NCI-H1694 treated with DMSO at 0.1 percent for 48 hours (cell line): ENCODE results near the gene CCR5.

Source experiments
- DNase-seq: peaks from one replicate; lab custom pipeline; 2025; lab: John Stamatoyannopoulos, UW

CCR5 gene

DNA sequence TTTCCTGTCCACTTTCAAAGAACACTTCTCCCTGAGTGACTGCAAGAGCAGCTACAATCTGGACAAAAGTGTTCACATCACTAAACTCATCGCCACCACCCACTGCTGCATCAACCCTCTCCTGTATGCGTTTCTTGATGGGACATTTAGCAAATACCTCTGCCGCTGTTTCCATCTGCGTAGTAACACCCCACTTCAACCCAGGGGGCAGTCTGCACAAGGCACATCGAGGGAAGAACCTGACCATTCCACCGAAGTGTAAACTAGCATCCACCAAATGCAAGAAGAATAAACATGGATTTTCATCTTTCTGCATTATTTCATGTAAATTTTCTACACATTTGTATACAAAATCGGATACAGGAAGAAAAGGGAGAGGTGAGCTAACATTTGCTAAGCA lies 38.1 kb downstream of the CCR5 start:
- no peak for DNase-seq

DNA sequence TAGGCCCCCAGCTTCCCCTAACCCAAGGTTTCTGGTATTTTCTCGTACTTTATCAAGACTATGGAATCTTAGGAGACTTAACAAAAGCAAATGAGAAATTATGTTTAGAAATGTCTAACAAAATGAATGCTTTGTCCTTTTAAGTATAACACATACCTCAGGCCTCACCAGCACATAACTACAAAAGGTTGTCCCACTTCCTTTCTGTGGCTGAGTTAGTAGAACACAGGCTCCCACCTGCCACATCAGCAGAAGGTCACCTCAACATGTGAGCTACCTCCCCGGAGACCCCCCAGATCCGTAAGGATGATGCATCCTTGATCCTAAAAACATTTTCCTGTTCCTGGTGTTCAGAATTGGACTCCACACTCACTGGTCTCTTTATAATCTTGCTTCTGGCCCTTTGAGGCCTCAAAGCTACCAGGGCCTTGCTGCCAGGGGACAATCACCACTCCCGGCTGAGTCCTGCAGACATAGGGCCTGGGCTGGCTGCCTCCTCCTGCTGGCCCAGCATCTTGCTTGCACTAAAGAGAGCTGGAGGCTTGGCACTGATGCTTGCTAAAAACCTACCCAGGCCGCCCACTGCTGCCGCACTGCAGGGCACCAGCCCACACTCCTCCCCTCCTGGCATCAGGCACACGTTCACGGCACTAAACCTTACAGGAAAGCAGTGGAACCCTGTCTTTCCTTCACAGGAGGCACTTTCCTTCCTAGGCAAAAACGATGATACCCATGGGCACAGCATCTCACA lies 39.2 kb downstream of the CCR5 start:
- no peak for DNase-seq

DNA sequence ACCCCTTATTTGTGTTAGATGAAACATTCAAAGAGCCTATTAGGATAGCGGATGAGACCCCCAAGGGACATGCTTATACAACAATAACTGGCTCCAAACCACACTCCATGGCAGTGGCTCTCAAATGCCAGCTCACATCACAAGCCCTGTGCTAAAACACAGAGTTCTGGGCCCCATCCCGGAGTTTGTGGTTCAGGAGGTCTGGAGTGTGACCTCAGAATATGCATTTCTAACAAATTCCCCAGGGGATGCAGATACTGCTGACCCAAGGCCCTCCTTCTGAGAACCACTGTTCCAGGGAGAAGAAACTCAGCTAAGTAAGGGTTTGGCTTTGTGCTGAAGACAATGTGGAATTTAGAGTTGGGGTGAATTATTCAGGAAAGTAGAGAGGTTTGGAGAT lies 39.9 kb downstream of the CCR5 start:
- no peak for DNase-seq

DNA sequence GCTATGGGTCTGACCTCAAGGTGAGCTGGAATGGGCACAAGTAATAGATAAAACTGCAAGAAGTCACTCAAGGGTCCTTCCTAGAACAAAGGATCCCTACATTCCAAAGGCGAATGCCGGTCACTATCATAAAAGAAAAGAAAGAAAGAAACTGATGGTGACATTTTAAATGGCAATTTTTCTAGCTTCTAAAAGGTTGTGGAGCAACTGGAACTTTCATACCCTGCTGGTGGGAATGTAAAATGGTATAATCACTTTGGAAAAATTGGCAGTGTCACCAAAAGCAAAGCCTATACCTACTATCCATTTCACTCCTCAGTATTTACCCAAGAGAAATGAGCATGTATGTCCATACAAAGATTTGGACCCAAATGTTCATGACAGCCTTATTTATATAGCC lies 40.5 kb downstream of the CCR5 start:
- DNase-seq, result no peak

DNA sequence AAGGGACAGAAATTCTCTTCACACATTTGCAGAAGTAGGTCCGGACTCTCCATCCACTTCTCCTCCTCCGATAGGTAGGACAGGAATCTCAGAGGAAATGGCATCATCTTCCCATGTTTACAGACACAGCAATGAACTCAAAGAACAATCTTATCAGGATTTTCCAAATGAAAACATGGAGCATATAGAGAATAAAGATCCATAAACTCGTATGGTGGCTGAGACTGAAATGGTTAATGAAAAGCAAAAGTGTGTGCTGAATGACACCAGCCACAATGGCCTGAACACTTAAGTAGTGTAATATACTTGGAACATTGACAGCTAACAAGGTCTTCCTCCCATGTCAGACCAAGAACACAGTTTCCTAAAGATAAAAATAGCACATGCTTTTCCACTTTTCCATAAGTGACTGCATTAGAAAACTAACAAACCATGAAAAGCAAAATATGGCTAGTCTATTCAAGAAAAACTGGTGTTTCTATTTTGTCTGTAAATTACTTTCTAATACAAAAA lies 42.1 kb downstream of the CCR5 start:
- no peak for DNase-seq

DNA sequence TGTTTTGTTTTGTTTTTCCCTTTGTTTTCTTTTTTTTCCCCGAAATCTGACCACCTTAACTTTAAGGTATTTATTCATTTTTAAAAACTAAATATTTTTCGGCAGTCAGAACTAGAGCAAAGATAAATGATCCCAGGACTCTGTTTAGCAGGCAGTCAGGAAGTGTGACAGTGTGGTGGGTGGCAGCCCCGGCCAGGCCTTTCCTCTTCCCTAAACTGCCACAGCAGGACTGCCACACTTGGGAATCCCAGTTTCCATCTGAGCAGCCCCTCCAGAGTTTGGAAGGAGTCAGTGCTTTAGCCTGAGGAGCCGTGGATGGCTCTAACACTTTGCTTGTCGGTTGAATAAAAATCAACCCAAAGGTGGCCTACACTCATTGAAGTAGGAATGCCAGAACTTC lies 43.2 kb downstream of the CCR5 start:
- no peak for DNase-seq

DNA sequence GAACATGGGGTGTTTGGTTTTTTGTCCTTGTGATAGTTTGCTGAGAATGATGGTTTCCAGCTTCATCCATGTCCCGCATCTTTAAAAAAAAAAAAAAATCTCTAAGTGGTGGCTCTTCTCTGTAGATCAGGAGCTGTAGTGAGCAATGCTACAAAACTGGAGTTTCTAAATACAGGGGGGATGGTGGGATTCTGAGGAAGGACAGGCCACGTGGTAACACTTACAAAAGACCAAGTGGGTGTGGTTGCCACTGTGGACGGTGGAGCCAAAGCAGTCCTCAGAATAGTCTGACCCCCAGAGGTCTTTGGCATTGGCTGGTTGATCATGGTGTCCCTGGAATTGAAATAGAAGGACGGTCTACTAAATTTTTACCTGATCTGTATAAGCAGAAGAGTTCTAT lies 44.0 kb downstream of the CCR5 start:
- DNase-seq, result no peak

DNA sequence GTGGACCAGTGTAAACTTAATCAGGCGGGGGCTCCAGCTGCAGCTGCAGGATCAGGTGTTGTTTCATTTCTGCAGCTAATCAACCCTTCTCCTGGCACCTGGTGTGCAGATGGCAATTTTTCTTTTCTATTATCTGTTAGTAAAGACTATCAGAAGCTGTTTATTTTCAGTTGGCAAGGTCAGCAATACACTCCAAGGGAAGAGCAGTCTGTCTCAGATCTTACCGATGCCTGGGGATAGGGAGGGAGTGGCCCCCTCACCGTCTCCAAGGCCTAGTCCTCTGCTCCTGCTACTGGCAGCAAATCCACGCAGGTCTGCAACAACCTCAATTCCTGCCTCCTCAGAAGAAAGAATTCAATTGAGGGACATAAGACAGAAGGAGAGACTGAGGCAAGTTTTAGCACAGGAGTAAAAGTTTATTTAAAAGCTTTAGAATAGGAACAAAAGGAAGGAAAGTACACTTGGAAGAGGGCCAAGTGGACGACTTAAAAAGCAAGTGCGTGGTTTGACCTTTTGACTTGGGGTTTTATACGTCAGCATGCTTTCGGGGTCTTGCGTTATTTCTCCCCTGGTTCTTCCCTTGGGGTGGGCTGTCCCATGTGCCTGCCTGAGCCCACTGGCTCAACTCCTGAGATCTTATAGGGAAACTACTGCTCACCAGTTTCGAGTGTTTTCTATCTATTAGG lies 45.5 kb downstream of the CCR5 start:
- peak; percentile 28 for DNase-seq

DNA sequence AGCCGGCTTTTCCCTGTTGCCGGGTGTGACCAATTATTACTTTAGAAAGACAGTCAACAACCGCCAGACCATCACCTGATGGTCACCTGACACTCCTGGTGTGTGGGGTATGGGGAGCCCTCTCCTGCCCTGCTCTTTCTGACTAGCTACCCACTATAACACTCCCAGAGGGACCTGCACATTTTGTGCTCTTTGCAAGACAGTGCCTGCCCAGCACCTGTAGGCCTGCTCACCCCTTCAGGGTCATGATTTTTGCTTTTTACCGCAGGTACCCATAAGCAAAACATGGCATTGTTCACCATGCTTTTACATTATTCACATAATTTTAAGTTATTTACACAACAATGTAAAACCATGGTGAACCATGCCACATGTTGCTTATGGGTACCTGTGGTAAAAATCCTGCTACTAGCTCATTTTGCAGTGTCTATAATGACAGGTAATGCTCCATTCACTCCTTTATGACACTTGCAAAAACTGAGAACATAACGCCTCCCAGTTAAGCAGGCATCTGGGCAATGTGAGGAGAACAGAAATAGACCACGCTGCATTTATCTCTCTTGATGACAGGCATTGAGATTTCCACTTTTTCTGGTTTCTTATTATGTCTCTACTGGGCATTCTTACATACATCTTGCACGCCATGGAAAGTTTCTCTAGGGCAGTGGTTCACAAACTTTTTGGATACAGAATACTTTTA lies 46.2 kb downstream of the CCR5 start:
- no peak for DNase-seq

DNA sequence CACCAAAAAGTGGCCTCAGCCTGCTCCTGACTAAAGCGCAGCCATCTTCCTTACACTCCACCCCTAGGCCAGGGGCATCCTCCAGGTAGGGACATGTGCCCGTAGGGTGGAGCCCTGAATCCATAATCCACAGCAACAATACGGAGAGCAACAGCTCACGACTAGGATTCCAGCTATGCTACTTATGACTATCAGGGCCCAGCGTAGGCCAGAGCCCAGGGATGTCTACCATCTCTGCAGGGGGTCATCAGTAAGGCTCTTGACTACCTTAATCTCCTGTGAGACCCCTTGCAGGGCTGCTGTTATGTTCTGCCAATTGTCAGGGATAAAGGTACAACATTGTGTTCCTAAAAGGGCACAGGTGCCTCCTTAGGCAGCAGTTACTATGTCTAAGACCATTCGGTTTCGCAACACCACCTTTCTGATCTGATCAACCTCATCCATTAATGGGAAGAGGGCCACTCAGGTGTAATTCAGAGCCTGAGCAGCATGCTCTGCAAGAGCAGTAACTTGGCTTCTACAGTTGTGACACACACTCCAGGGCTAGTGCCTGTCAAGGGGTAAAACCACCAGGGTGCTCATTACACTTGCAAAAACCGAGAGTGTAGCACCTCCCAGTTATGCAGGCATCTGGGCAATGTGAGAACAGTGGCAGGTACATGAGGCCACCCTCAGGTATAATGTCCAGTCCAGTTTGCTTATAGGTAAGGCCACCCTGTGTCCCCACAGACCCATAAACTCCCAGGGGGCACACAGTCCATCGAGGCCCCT lies 47.3 kb downstream of the CCR5 start:
- no peak for DNase-seq

DNA sequence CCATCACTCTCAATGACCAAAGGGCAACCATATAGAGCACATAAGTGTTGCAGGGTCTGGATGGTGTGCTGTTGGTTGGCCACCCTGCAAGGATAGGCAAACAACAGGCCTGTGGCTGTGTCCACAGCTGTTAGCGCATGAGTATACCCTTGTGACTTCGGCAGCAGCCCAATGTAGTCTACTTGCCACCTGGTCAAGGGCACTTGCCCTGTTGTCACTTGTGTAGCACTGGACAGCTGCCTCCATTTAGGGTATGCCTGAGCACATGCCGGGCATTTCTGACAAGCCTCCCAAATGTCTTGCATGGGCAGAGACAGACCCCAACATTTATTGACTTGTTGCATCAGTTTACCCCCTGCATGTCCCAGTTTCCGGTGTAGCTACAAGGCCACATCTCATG lies 49.1 kb downstream of the CCR5 start:
- no peak for DNase-seq

DNA sequence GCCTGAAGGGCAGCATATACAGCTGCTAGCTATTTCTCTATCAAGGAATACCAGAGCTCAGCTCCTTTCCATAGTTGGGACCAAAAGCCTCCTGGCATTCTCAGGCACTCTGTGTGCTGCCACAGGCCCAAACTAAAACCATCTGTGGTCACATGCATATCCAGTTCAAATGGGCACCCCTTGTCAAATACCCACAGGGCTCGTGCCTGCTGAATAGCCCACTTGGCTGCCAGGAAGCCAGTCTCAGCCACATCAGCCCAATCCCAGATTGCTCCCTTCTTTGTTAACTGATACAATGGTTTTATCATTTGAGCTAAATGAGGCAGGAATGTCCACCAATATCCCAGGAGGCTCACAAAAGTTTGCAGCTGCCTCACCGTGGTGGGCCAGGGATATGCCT lies 50.2 kb downstream of the CCR5 start:
- no peak for DNase-seq

DNA sequence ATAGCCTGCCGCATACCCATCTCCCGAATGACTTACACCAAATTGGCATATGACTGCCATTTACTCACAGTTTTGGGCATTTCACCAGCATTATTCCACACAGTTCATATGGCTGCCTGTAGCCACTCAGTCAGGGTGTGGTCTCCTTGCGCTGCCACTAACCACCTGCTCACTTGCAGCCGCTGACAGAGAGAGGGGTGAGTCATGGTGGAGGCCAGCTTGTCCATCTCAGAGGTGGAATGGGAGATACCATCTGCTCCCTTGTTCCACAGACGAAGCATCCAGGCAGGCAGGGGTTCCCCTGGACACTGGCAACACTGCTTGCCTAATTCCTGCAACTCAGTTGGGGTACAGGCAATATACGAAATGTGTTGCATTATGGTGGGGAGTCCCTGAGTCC lies 51.9 kb downstream of the CCR5 start:
- no peak for DNase-seq

DNA sequence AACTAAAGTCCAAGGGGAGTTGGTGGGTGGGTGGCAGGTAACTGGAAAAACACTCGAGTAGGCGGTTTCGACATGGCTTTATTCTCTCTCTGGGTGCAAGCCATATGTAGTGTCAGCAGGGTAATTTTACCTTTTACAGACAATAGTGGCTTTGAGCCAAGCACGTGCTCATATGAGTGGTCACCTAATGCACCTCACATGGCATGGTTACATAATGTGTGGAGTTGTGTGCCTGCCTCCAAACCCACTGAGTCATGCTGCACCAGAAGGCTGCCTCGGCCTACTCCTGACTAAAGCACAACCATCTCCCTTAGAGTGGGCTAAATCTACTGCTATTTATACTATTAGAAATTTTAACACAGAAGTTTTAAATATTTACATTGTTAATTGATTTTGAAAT lies 52.8 kb downstream of the CCR5 start:
- no peak for DNase-seq
